ENCODE data around the gene GPR17. TPM values are rescaled to one million over a fixed set of nuclear protein-coding genes. Genes with fewer than 3 reads are reported as not detected.

Gene GPR17
- total and polyA plus RNA-seq, 2 donors (not counting 1 experiment from before 2014, with no cell fraction given): not detected

- Histone ChIP-seq H3K36me3 (ENCODE audit: control insufficient read depth, insufficient read depth, low read length) (no peaks in the 10 kb centered on the region), H3K27me3 (ENCODE audit: control insufficient read depth, insufficient read depth, low read length) (no peaks in the 10 kb centered on the region), H3K4me2 (ENCODE audit: extremely low read depth, insufficient read depth, low read length) (no peak overlapping the region), H3K79me2 (ENCODE audit: control insufficient read depth, insufficient read depth, low read length) (no peaks in the 10 kb centered on the region), H3K9me3 (ENCODE audit: control insufficient read depth, insufficient read depth, low read depth, low read length) (no peaks in the 10 kb centered on the region), H2AFZ (ENCODE audit: low read length) (no peak overlapping the region), H3K9ac (ENCODE audit: insufficient read depth, low read length) (no peak overlapping the region), H4K20me1 (ENCODE audit: control insufficient read depth, extremely low read depth, insufficient read depth, low read length) (no peaks in the 10 kb centered on the region), H3K4me3 (replicated peaks in 1 of 4; ENCODE audit: control extremely low read depth in 1 of 4, insufficient read depth in 1 of 4, low read depth in 3 of 4, low read length in 4 of 4) (no peak overlapping the region), H3K4me1 (ENCODE audit: control insufficient read depth, extremely low read depth, insufficient read depth, low read length) (peaks cover 4% of the 10 kb centered on the region), H3K27ac (ENCODE audit: insufficient read depth, low read length) (no peak overlapping the region)
- TF ChIP-seq EZH2 (IDR thresholded peaks at IDR 0.05; ENCODE audit: low read length, missing control alignments) (no peak), CTCF (conservative IDR thresholded peaks at IDR 0.05 in 1 of 2, IDR thresholded peaks at IDR 0.05 in 1 of 2; ENCODE audit: low read depth in 1 of 2, low read length in 2 of 2) (no peak)
- DNase-seq (ENCODE audit: low read depth in 2 of 2): no peak
Measured at GRCh38 chr2:127642706-127643438, 3.1 kb upstream of the GPR17 start.

GRCh38 chr2:127643439-127644065 lies 2.4 kb upstream of the GPR17 start:
- H3K27me3 ChIP-seq (ENCODE audit: control insufficient read depth, insufficient read depth, low read length): no peaks in the 10 kb centered on the region
- DNase-seq (ENCODE audit: low read depth in 2 of 2): no peak
- TF ChIP-seq CTCF (conservative IDR thresholded peaks at IDR 0.05 in 1 of 2, IDR thresholded peaks at IDR 0.05 in 1 of 2; ENCODE audit: low read depth in 1 of 2, low read length in 2 of 2) (no peak), EZH2 (IDR thresholded peaks at IDR 0.05; ENCODE audit: low read length, missing control alignments) (no peak)
- no peaks in the 10 kb centered on the region for H3K36me3 ChIP-seq (ENCODE audit: control insufficient read depth, insufficient read depth, low read length)
- no peak overlapping the region for H2AFZ ChIP-seq (ENCODE audit: low read length)
- no peak overlapping the region for H3K4me2 ChIP-seq (ENCODE audit: extremely low read depth, insufficient read depth, low read length)
- H3K79me2 ChIP-seq (ENCODE audit: control insufficient read depth, insufficient read depth, low read length): no peaks in the 10 kb centered on the region
- H4K20me1 ChIP-seq (ENCODE audit: control insufficient read depth, extremely low read depth, insufficient read depth, low read length): no peaks in the 10 kb centered on the region
- H3K9me3 ChIP-seq (ENCODE audit: control insufficient read depth, insufficient read depth, low read depth, low read length): no peaks in the 10 kb centered on the region
- H3K4me1 ChIP-seq (ENCODE audit: control insufficient read depth, extremely low read depth, insufficient read depth, low read length): peaks cover 2% of the 10 kb centered on the region
- no peak overlapping the region for H3K27ac ChIP-seq (ENCODE audit: insufficient read depth, low read length)
- H3K4me3 ChIP-seq (replicated peaks in 1 of 4; ENCODE audit: control extremely low read depth in 1 of 4, insufficient read depth in 1 of 4, low read depth in 3 of 4, low read length in 4 of 4): no peak overlapping the region
- H3K9ac ChIP-seq (ENCODE audit: insufficient read depth, low read length): no peak overlapping the region

- Histone ChIP-seq H3K9me3 (ENCODE audit: control insufficient read depth, insufficient read depth, low read depth, low read length) (no peaks in the 10 kb centered on the region), H3K27ac (ENCODE audit: insufficient read depth, low read length) (no peak overlapping the region), H3K4me1 (ENCODE audit: control insufficient read depth, extremely low read depth, insufficient read depth, low read length) (peaks cover 2% of the 10 kb centered on the region), H3K9ac (ENCODE audit: insufficient read depth, low read length) (no peak overlapping the region), H3K4me2 (ENCODE audit: extremely low read depth, insufficient read depth, low read length) (no peak overlapping the region), H3K4me3 (replicated peaks in 1 of 4; ENCODE audit: control extremely low read depth in 1 of 4, insufficient read depth in 1 of 4, low read depth in 3 of 4, low read length in 4 of 4) (no peak overlapping the region), H4K20me1 (ENCODE audit: control insufficient read depth, extremely low read depth, insufficient read depth, low read length) (no peaks in the 10 kb centered on the region), H3K79me2 (ENCODE audit: control insufficient read depth, insufficient read depth, low read length) (no peaks in the 10 kb centered on the region), H3K27me3 (ENCODE audit: control insufficient read depth, insufficient read depth, low read length) (no peaks in the 10 kb centered on the region), H2AFZ (ENCODE audit: low read length) (no peak overlapping the region), H3K36me3 (ENCODE audit: control insufficient read depth, insufficient read depth, low read length) (no peaks in the 10 kb centered on the region)
- TF ChIP-seq CTCF (conservative IDR thresholded peaks at IDR 0.05 in 1 of 2, IDR thresholded peaks at IDR 0.05 in 1 of 2; ENCODE audit: low read depth in 1 of 2, low read length in 2 of 2): no peak
- no peak for TF ChIP-seq EZH2 (IDR thresholded peaks at IDR 0.05; ENCODE audit: low read length, missing control alignments)
- no peak for DNase-seq (ENCODE audit: low read depth in 2 of 2)
Measured at GRCh38 chr2:127644066-127645025, 1.6 kb upstream of the GPR17 start.
